Panc1 (cell line): ENCODE data around the gene VAPA. TPM values are rescaled to one million over a fixed set of nuclear protein-coding genes. Genes with fewer than 3 reads are reported as not detected.

Experiments used
- ATAC-seq: fragments of 200-7000 bp; cut with Tn5 transposase; 2 replicates; pipeline ENCODE4 v1.9.1; 2020; ENCODE audit warnings: mild to moderate bottlenecking, moderate library complexity
- BruUV-seq: library from RNA; stranded (reverse); fragments of 400-500 nt; replicated peaks from 2 replicates; lab custom pipeline; 2021; lab: Mats Ljungman, UMichigan
- CTCF ChIA-PET: fragments of 300-600 bp; sonication (Branson Sonifier 250); formaldehyde crosslinking; loops from one replicate; lab custom pipeline; 2022; ENCODE audit warnings: antibody characterized with exemption; lab: Charles Lee
- POLR2A ChIA-PET: fragments of 300-600 bp; sonication (Branson Sonifier 250); formaldehyde crosslinking; loops from one replicate; lab custom pipeline; 2022; ENCODE audit warnings: antibody characterized with exemption; lab: Charles Lee
- DNase-seq: peaks from one replicate; pipeline ENCODE4 v3.0.0-alpha.2; 2010; ENCODE audit warnings: low read depth, low spot score
- H3K27ac ChIP-seq: 2 replicates; pipeline ENCODE4 v1.5.1; 2011; ENCODE audit warnings: mild to moderate bottlenecking, low read length, inconsistent platforms
- H3K27me3 ChIP-seq: fragments of 200-500 bp; sonication (Bioruptor generic); 2 replicates; pipeline ENCODE4 v1.6.0; 2014; ENCODE audit warnings: low read length, inconsistent platforms; ENCODE audit not compliant: control insufficient read depth, insufficient read depth
- H3K36me3 ChIP-seq: fragments of 200-500 bp; sonication (Bioruptor generic); 2 replicates; pipeline ENCODE4 v1.5.1; 2014; ENCODE audit warnings: inconsistent platforms, mild to moderate bottlenecking, low read length, moderate library complexity; ENCODE audit not compliant: control insufficient read depth, insufficient read depth
- H3K4me1 ChIP-seq: 2 replicates; pipeline ENCODE4 v1.5.1; 2011; ENCODE audit warnings: inconsistent platforms, mild to moderate bottlenecking, low read length, moderate library complexity; ENCODE audit not compliant: control insufficient read depth, insufficient read depth
- H3K4me3 ChIP-seq, 2 experiments: 2 replicates each; pipeline ENCODE4 v1.5.1; 2011 to 2012; ENCODE audit warnings: low read depth in 2 of 2, low read length in 2 of 2, mild to moderate bottlenecking in 2 of 2, inconsistent platforms in 1 of 2, moderate library complexity in 1 of 2
- H3K9me3 ChIP-seq: fragments of 200-500 bp; sonication (Bioruptor generic); 2 replicates; pipeline ENCODE4 v1.5.1; 2014; ENCODE audit warnings: low read depth, mild to moderate bottlenecking, inconsistent platforms, low read length, moderate library complexity; ENCODE audit not compliant: control insufficient read depth, insufficient read depth
- POLR2AphosphoS5 ChIP-seq: IDR thresholded peaks from 2 replicates; pipeline ENCODE4 v1.6.1; 2012; ENCODE audit warnings: mild to moderate bottlenecking, low read depth, low read length, moderate library complexity
- SIN3A ChIP-seq: IDR thresholded peaks from 2 replicates; pipeline ENCODE4 v1.6.1; 2012; ENCODE audit warnings: low read depth, mild to moderate bottlenecking, low read length, moderate library complexity, borderline replicate concordance; ENCODE audit not compliant: insufficient read depth
- TCF7L2 ChIP-seq: IDR thresholded peaks from 2 replicates; pipeline ENCODE4 v1.6.1; 2011; ENCODE audit warnings: mild to moderate bottlenecking, low read depth, low read length, inconsistent platforms
- in situ Hi-C: cut with HindIII; loops from 2 replicates; pipeline ENCODE4 v1.10.0; 2016; ENCODE audit warnings: low sequenced_read_pairs, low pct_unique_long_range_greater_than_20kb
- intact Hi-C: fragments of 100-400 bp; cut with micrococcal nuclease; formaldehyde crosslinking; loops from one replicate; pipeline ENCODE4 v1.10.0; 2022; ENCODE audit not compliant: unreplicated experiment
- total RNA-seq: library from RNA; stranded (reverse); gene quantifications from one replicate; pipeline ENCODE4 v1.2.1, GENCODE V29; 2021; ENCODE audit not compliant: unreplicated experiment
- TF ChIP-seq, protein P1 (sequence below): fragments of 450-650 bp; IDR thresholded peaks from 2 replicates; pipeline ENCODE4 v1.5.1; 2017; ENCODE audit warnings: mild to moderate bottlenecking
- TF ChIP-seq, protein P2 (sequence below), 2 experiments: IDR thresholded peaks; 2 replicates each; pipeline ENCODE4 v1.6.1; 2011 to 2012; ENCODE audit warnings: low read depth in 2 of 2, control low read depth in 1 of 2, low read length in 1 of 2, mild to moderate bottlenecking in 1 of 2, moderate library complexity in 1 of 2; ENCODE audit not compliant: insufficient read depth in 1 of 2

VAPA gene
- total RNA-seq, 1 experiment from 2014 or later = 228 TPM

DNA sequence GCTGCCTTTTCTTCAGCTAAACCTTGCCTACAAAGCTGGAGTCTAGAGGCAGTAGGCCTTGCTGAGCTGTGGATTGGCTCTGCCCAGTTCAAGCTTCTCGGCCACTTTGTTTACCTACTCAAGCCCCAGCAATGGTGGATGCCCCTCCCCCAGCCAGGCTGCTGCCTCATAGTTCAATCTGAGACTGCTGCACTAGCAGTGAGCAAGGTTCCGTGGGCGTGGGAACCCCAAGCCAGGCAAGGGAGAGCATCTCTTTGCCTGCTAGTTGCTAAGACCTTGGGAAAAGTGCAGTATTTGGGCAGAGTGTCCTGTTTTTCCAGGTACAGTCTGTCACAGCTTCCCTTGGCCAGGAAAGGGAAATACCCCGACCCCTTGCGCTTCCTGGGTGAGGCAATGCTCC, 68.9 kb downstream of the VAPA start:
- BruUV-seq = no TSS peak
- in situ Hi-C loops = no loop called here
- CTCF ChIA-PET = no interaction called here
- no peak for DNase-seq
- H3K27ac ChIP-seq = no peak overlapping the region
- no peak for ATAC-seq
- H3K36me3 ChIP-seq = no peaks in the 10 kb centered on the region
- POLR2A ChIA-PET = no interaction called here
- no peaks in the 10 kb centered on the region for H3K9me3 ChIP-seq
- H3K27me3 ChIP-seq = no peaks in the 10 kb centered on the region
- intact Hi-C loops = no loop called here
- TF ChIP-seq, protein P1, sequence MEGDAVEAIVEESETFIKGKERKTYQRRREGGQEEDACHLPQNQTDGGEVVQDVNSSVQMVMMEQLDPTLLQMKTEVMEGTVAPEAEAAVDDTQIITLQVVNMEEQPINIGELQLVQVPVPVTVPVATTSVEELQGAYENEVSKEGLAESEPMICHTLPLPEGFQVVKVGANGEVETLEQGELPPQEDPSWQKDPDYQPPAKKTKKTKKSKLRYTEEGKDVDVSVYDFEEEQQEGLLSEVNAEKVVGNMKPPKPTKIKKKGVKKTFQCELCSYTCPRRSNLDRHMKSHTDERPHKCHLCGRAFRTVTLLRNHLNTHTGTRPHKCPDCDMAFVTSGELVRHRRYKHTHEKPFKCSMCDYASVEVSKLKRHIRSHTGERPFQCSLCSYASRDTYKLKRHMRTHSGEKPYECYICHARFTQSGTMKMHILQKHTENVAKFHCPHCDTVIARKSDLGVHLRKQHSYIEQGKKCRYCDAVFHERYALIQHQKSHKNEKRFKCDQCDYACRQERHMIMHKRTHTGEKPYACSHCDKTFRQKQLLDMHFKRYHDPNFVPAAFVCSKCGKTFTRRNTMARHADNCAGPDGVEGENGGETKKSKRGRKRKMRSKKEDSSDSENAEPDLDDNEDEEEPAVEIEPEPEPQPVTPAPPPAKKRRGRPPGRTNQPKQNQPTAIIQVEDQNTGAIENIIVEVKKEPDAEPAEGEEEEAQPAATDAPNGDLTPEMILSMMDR = no peak
- TF ChIP-seq SIN3A = no peak
- no peak for TF ChIP-seq TCF7L2
- TF ChIP-seq, protein P2, sequence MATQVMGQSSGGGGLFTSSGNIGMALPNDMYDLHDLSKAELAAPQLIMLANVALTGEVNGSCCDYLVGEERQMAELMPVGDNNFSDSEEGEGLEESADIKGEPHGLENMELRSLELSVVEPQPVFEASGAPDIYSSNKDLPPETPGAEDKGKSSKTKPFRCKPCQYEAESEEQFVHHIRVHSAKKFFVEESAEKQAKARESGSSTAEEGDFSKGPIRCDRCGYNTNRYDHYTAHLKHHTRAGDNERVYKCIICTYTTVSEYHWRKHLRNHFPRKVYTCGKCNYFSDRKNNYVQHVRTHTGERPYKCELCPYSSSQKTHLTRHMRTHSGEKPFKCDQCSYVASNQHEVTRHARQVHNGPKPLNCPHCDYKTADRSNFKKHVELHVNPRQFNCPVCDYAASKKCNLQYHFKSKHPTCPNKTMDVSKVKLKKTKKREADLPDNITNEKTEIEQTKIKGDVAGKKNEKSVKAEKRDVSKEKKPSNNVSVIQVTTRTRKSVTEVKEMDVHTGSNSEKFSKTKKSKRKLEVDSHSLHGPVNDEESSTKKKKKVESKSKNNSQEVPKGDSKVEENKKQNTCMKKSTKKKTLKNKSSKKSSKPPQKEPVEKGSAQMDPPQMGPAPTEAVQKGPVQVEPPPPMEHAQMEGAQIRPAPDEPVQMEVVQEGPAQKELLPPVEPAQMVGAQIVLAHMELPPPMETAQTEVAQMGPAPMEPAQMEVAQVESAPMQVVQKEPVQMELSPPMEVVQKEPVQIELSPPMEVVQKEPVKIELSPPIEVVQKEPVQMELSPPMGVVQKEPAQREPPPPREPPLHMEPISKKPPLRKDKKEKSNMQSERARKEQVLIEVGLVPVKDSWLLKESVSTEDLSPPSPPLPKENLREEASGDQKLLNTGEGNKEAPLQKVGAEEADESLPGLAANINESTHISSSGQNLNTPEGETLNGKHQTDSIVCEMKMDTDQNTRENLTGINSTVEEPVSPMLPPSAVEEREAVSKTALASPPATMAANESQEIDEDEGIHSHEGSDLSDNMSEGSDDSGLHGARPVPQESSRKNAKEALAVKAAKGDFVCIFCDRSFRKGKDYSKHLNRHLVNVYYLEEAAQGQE (IDR thresholded peaks at IDR 0.05; ENCODE audit: insufficient read depth in 1 of 2, low read depth in 2 of 2, low read length in 1 of 2) = no peak
- TF ChIP-seq POLR2AphosphoS5 = no peak
- no peak overlapping the region for H3K4me3 ChIP-seq
- peaks cover 4% of the 10 kb centered on the region for H3K4me1 ChIP-seq

DNA sequence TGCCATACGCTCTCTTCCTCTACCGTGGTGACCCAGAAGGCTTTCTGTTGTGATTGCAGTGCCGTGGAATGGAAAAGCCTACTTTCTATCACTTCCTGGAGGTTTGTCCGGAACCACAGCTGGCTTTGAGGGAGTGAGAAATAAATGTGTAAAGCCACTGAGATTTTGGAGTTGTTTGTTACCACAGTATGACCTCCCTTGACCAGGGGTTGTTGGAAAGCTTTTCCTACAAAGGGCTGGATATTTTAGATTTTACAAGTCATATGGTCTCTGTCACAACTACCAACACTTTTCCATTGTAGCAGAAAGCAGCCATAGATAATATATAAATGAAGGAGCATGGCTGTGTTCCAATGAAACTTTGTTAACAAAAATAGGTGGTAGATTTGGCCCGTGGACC, 70.3 kb downstream of the VAPA start:
- BruUV-seq = no TSS peak
- peaks cover 13% of the 10 kb centered on the region for H3K4me1 ChIP-seq
- no peaks in the 10 kb centered on the region for H3K9me3 ChIP-seq
- no peak overlapping the region for H3K27ac ChIP-seq
- intact Hi-C loops (no loop called here), in situ Hi-C loops (no loop called here)
- TF ChIP-seq, protein P2 (IDR thresholded peaks at IDR 0.05; ENCODE audit: insufficient read depth in 1 of 2, low read depth in 2 of 2, low read length in 1 of 2) = no peak
- TF ChIP-seq, protein P1 = no peak
- TF ChIP-seq POLR2AphosphoS5 (no peak), TCF7L2 (no peak), SIN3A (no peak)
- no peaks in the 10 kb centered on the region for H3K27me3 ChIP-seq
- no peak for ATAC-seq
- H3K4me3 ChIP-seq = no peak overlapping the region
- CTCF ChIA-PET = no interaction called here
- POLR2A ChIA-PET = no interaction called here
- DNase-seq = no peak
- H3K36me3 ChIP-seq = no peaks in the 10 kb centered on the region
